ENCODE measurements around the gene MPRIP. TPM values are rescaled to one million over a fixed set of nuclear protein-coding genes. Genes with fewer than 3 reads are reported as not detected.
A peak's percentile ranks its signal among the peaks of the same experiment; 100 is the strongest.

MPRIP gene
- total RNA-seq, 1 donor from 2014 or later: 350 TPM

- H3K36me3 ChIP-seq: peaks cover 4% of the 10 kb centered on the region
- intact Hi-C loops (cut with micrococcal nuclease): no loop called here
- no peaks in the 10 kb centered on the region for H3K9me3 ChIP-seq (replicated peaks)
- no peak for TF ChIP-seq CTCF (IDR thresholded peaks at IDR 0.05; ENCODE audit: borderline replicate concordance)
- H3K4me1 ChIP-seq: peaks cover 99% of the 10 kb centered on the region
- no peaks in the 10 kb centered on the region for H3K27me3 ChIP-seq (ENCODE audit: low read depth)
- H3K27ac ChIP-seq (replicated peaks): peak overlapping the region; percentile 46
- no peak for DNase-seq
- no peak overlapping the region for H3K4me3 ChIP-seq
Observed at GRCh38 chr17:17061516-17061915, 19.3 kb downstream of the MPRIP start.

GRCh38 chr17:17062356-17062755 is 20.1 kb downstream of the MPRIP start:
- peaks cover 99% of the 10 kb centered on the region for H3K4me1 ChIP-seq
- no peaks in the 10 kb centered on the region for H3K9me3 ChIP-seq (replicated peaks)
- H3K27me3 ChIP-seq (ENCODE audit: low read depth): no peaks in the 10 kb centered on the region
- no peak overlapping the region for H3K4me3 ChIP-seq
- H3K27ac ChIP-seq (replicated peaks): peak overlapping the region; percentile 46
- H3K36me3 ChIP-seq: peaks cover 4% of the 10 kb centered on the region
- intact Hi-C loops (cut with micrococcal nuclease): no loop called here
- DNase-seq: no peak
- TF ChIP-seq CTCF (IDR thresholded peaks at IDR 0.05; ENCODE audit: borderline replicate concordance): no peak

GRCh38 chr17:17062866-17063265 is 20.6 kb downstream of the MPRIP start:
- peaks cover 3% of the 10 kb centered on the region for H3K36me3 ChIP-seq
- H3K4me1 ChIP-seq: peaks cover 99% of the 10 kb centered on the region
- intact Hi-C loops (cut with micrococcal nuclease): no loop called here
- H3K27ac ChIP-seq (replicated peaks): peak overlapping the region; percentile 46
- TF ChIP-seq CTCF (IDR thresholded peaks at IDR 0.05; ENCODE audit: borderline replicate concordance): no peak
- DNase-seq: no peak
- H3K27me3 ChIP-seq (ENCODE audit: low read depth): no peaks in the 10 kb centered on the region
- no peaks in the 10 kb centered on the region for H3K9me3 ChIP-seq (replicated peaks)
- H3K4me3 ChIP-seq: no peak overlapping the region

- TF ChIP-seq CTCF (IDR thresholded peaks at IDR 0.05; ENCODE audit: borderline replicate concordance): no peak
- Histone ChIP-seq H3K9me3 (replicated peaks) (no peaks in the 10 kb centered on the region), H3K36me3 (no peaks in the 10 kb centered on the region), H3K4me3 (no peak overlapping the region), H3K4me1 (peaks cover 98% of the 10 kb centered on the region), H3K27ac (replicated peaks) (peak overlapping the region; percentile 46), H3K27me3 (ENCODE audit: low read depth) (no peaks in the 10 kb centered on the region)
- intact Hi-C loops (cut with micrococcal nuclease): no loop called here
- DNase-seq: peak; percentile 61
Observed at GRCh38 chr17:17063546-17064122, 21.4 kb downstream of the MPRIP start.

GRCh38 chr17:17064322-17064721 is 22.1 kb downstream of the MPRIP start:
- intact Hi-C loops (cut with micrococcal nuclease): no loop called here
- Histone ChIP-seq H3K27ac (replicated peaks) (peak overlapping the region; percentile 46), H3K4me1 (peaks cover 94% of the 10 kb centered on the region), H3K27me3 (ENCODE audit: low read depth) (no peaks in the 10 kb centered on the region), H3K4me3 (no peak overlapping the region), H3K9me3 (replicated peaks) (no peaks in the 10 kb centered on the region), H3K36me3 (no peaks in the 10 kb centered on the region)
- DNase-seq: no peak
- no peak for TF ChIP-seq CTCF (IDR thresholded peaks at IDR 0.05; ENCODE audit: borderline replicate concordance)
